IMR-90 (cell line): ENCODE measurements around the gene MRPS24. TPM values are rescaled to one million over a fixed set of nuclear protein-coding genes. Genes with fewer than 3 reads are reported as not detected.

ENCODE experiments used
- ATAC-seq: fragments of 200-7000 bp; cut with Tn5 transposase; 2 replicates; pipeline ENCODE4 v1.9.1; 2020; ENCODE audit warnings: low read depth, mild to moderate bottlenecking, moderate library complexity
- Bru-seq: library from RNA; stranded (reverse); fragments of 400-500 nt; gene quantifications from one replicate; lab custom pipeline; 2021; lab: Mats Ljungman, UMichigan
- BruChase-seq, 2 experiments: library from RNA; stranded (reverse); fragments of 400-500 nt; gene quantifications; one replicate each; lab custom pipeline; 2021; lab: Mats Ljungman, UMichigan
- BruUV-seq: library from RNA; stranded (reverse); fragments of 400-500 nt; replicated peaks from 2 replicates; lab custom pipeline; 2021; lab: Mats Ljungman, UMichigan
- CTCF ChIA-PET: fragments of 300-600 bp; formaldehyde crosslinking; extraction: SDS; loops from one replicate; lab custom pipeline; 2021; ENCODE audit warnings: antibody characterized with exemption; lab: Yijun Ruan, JAX
- POLR2A ChIA-PET: fragments of 300-600 bp; sonication (Branson Sonifier 250); formaldehyde crosslinking; loops from one replicate; lab custom pipeline; 2022; ENCODE audit warnings: antibody characterized with exemption; ENCODE audit not compliant: unreplicated experiment; lab: Charles Lee
- DNase-seq: peaks from one replicate; pipeline ENCODE4 v3.0.0; 2013
- H2AFZ ChIP-seq: replicated peaks from 2 replicates; pipeline ENCODE3; 2013; ENCODE audit warnings: low read length, mild to moderate bottlenecking; ENCODE audit not compliant: poor library complexity
- H2AK5ac ChIP-seq: 2 replicates; pipeline ENCODE4 v1.6.1; 2013; ENCODE audit warnings: low read depth, low read length, inconsistent platforms
- H2AK9ac ChIP-seq: replicated peaks from 2 replicates; pipeline ENCODE3; 2013; ENCODE audit warnings: mild to moderate bottlenecking, low read depth, low read length, moderate library complexity; ENCODE audit not compliant: poor library complexity
- H2BK120ac ChIP-seq: 2 replicates; pipeline ENCODE4 v1.6.1; 2013; ENCODE audit warnings: low read depth, low read length, inconsistent platforms
- H2BK15ac ChIP-seq: 3 replicates; pipeline ENCODE4 v1.6.1; 2013; ENCODE audit warnings: low read depth, low read length, inconsistent platforms
- H2BK20ac ChIP-seq: 2 replicates; pipeline ENCODE4 v1.6.1; 2013; ENCODE audit warnings: low read depth, mild to moderate bottlenecking, inconsistent platforms, low read length, moderate library complexity
- H2BK5ac ChIP-seq: 2 replicates; pipeline ENCODE4 v1.6.1; 2013; ENCODE audit warnings: mild to moderate bottlenecking, low read depth, low read length, inconsistent platforms; ENCODE audit not compliant: poor library complexity, severe bottlenecking
- H3K14ac ChIP-seq: replicated peaks from 2 replicates; pipeline ENCODE4 v1.6.1; 2013; ENCODE audit warnings: low read depth, low read length, inconsistent platforms
- H3K18ac ChIP-seq: 2 replicates; pipeline ENCODE4 v1.6.1; 2013; ENCODE audit warnings: low read depth, low read length, control low read depth
- H3K23ac ChIP-seq: 2 replicates; pipeline ENCODE4 v1.6.1; 2013; ENCODE audit warnings: low read depth, low read length, inconsistent platforms
- H3K27ac ChIP-seq: 2 replicates; pipeline ENCODE4 v1.5.1; 2013; ENCODE audit warnings: mild to moderate bottlenecking, control low read depth, low read length; ENCODE audit not compliant: insufficient read depth
- H3K27me3 ChIP-seq: 2 replicates; pipeline ENCODE4 v1.6.1; 2013; ENCODE audit warnings: low read length; ENCODE audit not compliant: control insufficient read depth, insufficient read depth
- H3K36me3 ChIP-seq: 2 replicates; pipeline ENCODE4 v1.6.1; 2013; ENCODE audit warnings: low read length, mixed read lengths; ENCODE audit not compliant: control insufficient read depth, insufficient read depth
- H3K4ac ChIP-seq: 2 replicates; pipeline ENCODE4 v1.6.1; 2013; ENCODE audit warnings: low read depth, low read length, inconsistent platforms
- H3K4me1 ChIP-seq: 2 replicates; pipeline ENCODE4 v1.6.1; 2013; ENCODE audit warnings: low read length, mixed read lengths; ENCODE audit not compliant: control insufficient read depth, insufficient read depth
- H3K4me2 ChIP-seq: 2 replicates; pipeline ENCODE4 v1.6.1; 2013; ENCODE audit warnings: low read depth, mild to moderate bottlenecking, control low read depth, low read length, moderate library complexity
- H3K4me3 ChIP-seq: 2 replicates; pipeline ENCODE4 v1.5.1; 2013; ENCODE audit warnings: low read depth, mild to moderate bottlenecking, control low read depth, low read length, moderate library complexity; ENCODE audit not compliant: insufficient read depth
- H3K56ac ChIP-seq: 2 replicates; pipeline ENCODE4 v1.6.1; 2013; ENCODE audit warnings: low read length, inconsistent platforms; ENCODE audit not compliant: insufficient read depth; ENCODE audit errors: extremely low read depth
- H3K79me1 ChIP-seq, 2 experiments: 2 replicates each; pipeline ENCODE4 v1.6.1; 2013; ENCODE audit warnings: low read length in 2 of 2, inconsistent platforms in 1 of 2, low read depth in 1 of 2
- H3K9ac ChIP-seq: 2 replicates; pipeline ENCODE4 v1.6.1; 2013; ENCODE audit warnings: low read depth, low read length, control low read depth
- H3K9me1 ChIP-seq: 2 replicates; pipeline ENCODE4 v1.6.1; 2013; ENCODE audit warnings: low read length, inconsistent platforms; ENCODE audit not compliant: insufficient read depth
- H3K9me3 ChIP-seq: 2 replicates; pipeline ENCODE4 v1.6.1; 2013; ENCODE audit warnings: low read length; ENCODE audit not compliant: control insufficient read depth, insufficient read depth
- H4K20me1 ChIP-seq: 2 replicates; pipeline ENCODE4 v1.6.1; 2013; ENCODE audit warnings: low read length, inconsistent platforms; ENCODE audit not compliant: insufficient read depth
- H4K5ac ChIP-seq: 2 replicates; pipeline ENCODE4 v1.6.1; 2013; ENCODE audit warnings: mild to moderate bottlenecking, low read depth, low read length, control low read depth
- H4K8ac ChIP-seq, 2 experiments: 2 replicates each; pipeline ENCODE4 v1.6.1; 2013; ENCODE audit warnings: low read depth in 2 of 2, low read length in 2 of 2, control low read depth in 1 of 2, inconsistent platforms in 1 of 2
- H4K91ac ChIP-seq: 2 replicates; pipeline ENCODE4 v1.6.1; 2013; ENCODE audit warnings: low read depth, low read length, inconsistent platforms; ENCODE audit not compliant: insufficient read depth
- BHLHE40 ChIP-seq: fragments of 150-350 bp; IDR thresholded peaks from 2 replicates; pipeline ENCODE4 v1.6.1; 2016; ENCODE audit warnings: mild to moderate bottlenecking, low read depth, low read length
- CEBPB ChIP-seq: IDR thresholded peaks from 2 replicates; pipeline ENCODE4 v1.6.1; 2012; ENCODE audit warnings: low read depth, low read length, improper control_type of control experiment
- CHD1 ChIP-seq: IDR thresholded peaks from 2 replicates; pipeline ENCODE4 v1.6.1; 2012; ENCODE audit warnings: low read depth, low read length, improper control_type of control experiment
- MAZ ChIP-seq: IDR thresholded peaks from 2 replicates; pipeline ENCODE4 v1.6.1; 2012; ENCODE audit warnings: low read depth, mild to moderate bottlenecking, low read length, improper control_type of control experiment, moderate library complexity, borderline replicate concordance
- MXI1 ChIP-seq: IDR thresholded peaks from 2 replicates; pipeline ENCODE4 v1.6.1; 2012; ENCODE audit warnings: low read depth, mild to moderate bottlenecking, low read length, moderate library complexity, borderline replicate concordance
- POLR2A ChIP-seq: IDR thresholded peaks from 2 replicates; pipeline ENCODE4 v1.6.1; 2012; ENCODE audit warnings: mild to moderate bottlenecking, low read depth, low read length
- RCOR1 ChIP-seq: IDR thresholded peaks from 2 replicates; pipeline ENCODE4 v1.6.1; 2012; ENCODE audit warnings: mild to moderate bottlenecking, low read length, improper control_type of control experiment; ENCODE audit not compliant: insufficient replicate concordance
- SMC3 ChIP-seq: fragments of 150-350 bp; IDR thresholded peaks from 2 replicates; pipeline ENCODE4 v1.6.1; 2016; ENCODE audit warnings: low read depth, mild to moderate bottlenecking, antibody characterized with exemption, low read length, moderate library complexity
- WGBS, 2 experiments: methylation state at CpG; one replicate each; pipeline versions ENCODE4 v1.1.5 to v1.1.7; 2013; ENCODE audit warnings: missing lambda C conversion rate in 2 of 2; ENCODE audit not compliant: insufficient read length in 1 of 2; ENCODE audit errors: extremely low coverage in 2 of 2; 5-methylcytosine and 5-hydroxymethylcytosine counted together
- dilution Hi-C: fragments of 300-500 bp; cut with HindIII; formaldehyde crosslinking; loops from one replicate; pipeline ENCODE4 v1.14.3; 2018; ENCODE audit warnings: low sequenced_read_pairs; ENCODE audit not compliant: unreplicated experiment
- in situ Hi-C: fragments of 300-500 bp; cut with MboI; formaldehyde crosslinking; loops from 3 replicates; pipeline ENCODE4 v1.14.3; 2019; ENCODE audit warnings: low sequenced_read_pairs, inconsistent platforms, mixed read lengths
- intact Hi-C: fragments of 100-400 bp; cut with micrococcal nuclease; formaldehyde crosslinking; loops from 2 replicates; pipeline ENCODE4 v1.10.0; 2022
- long read RNA-seq: library from polyadenylated mRNA; unstranded; transcript quantifications from one replicate; pipeline ENCODE4 v2.0.0, GENCODE V29; 2021; ENCODE audit not compliant: unreplicated experiment
- polyA plus RNA-seq, 3 experiments: library from polyadenylated mRNA; depleted of rRNA; stranded (reverse); fragments of >200 nt; gene quantifications; 2 replicates each; pipeline ENCODE4 v1.2.3, GENCODE V29; 2012; ENCODE audit warnings: low replicate concordance in 1 of 3
- total RNA-seq: library from RNA; depleted of rRNA; stranded (reverse); fragments of >200 nt; gene quantifications from 2 replicates; pipeline ENCODE4 v1.2.3, GENCODE V29; 2012; rRNA removed
- TF ChIP-seq, protein P1 (sequence below): conservative IDR thresholded peaks from 2 replicates; pipeline ENCODE4 v1.5.1; 2012; ENCODE audit warnings: mild to moderate bottlenecking, low read depth, low read length, improper control_type of control experiment

Gene MRPS24
- total RNA-seq: 151 and 169 TPM in 2 replicates
- polyA plus RNA-seq (2012; rRNA removed): 266 and 299 TPM in 2 replicates
- polyA plus RNA-seq (2012; cell fraction: cytosol; rRNA removed): 465 and 570 TPM in 2 replicates
- polyA plus RNA-seq (2012; cell fraction: nucleus; rRNA removed; ENCODE audit: low replicate concordance): 100 and 188 TPM in 2 replicates
- Bru-seq, nascent RNA: percentile 62 among the genes with signal in this experiment
- BruChase-seq, experiment 1, labeled RNA remaining after a 6-hour chase: percentile 60 among the genes with signal in this experiment
- percentile 50 among the genes with signal in this experiment for BruChase-seq, experiment 2, labeled RNA remaining after a 2-hour chase
- long read RNA-seq, transcript MRPS24-205 (2 exons, 392 nt): minor isoform, 5 of 56 reads
- long read RNA-seq, transcript MRPS24-203 (3 exons, 743 nt): minor isoform, 7 of 56 reads
- long read RNA-seq, transcript MRPS24-201 (4 exons, 707 nt): major isoform, 41 of 56 reads
- long read RNA-seq, partial matches to known transcripts: 0 of 56 reads
- long read RNA-seq, other reads (novel, unspliced or antisense): 1 of 56 reads

DNA sequence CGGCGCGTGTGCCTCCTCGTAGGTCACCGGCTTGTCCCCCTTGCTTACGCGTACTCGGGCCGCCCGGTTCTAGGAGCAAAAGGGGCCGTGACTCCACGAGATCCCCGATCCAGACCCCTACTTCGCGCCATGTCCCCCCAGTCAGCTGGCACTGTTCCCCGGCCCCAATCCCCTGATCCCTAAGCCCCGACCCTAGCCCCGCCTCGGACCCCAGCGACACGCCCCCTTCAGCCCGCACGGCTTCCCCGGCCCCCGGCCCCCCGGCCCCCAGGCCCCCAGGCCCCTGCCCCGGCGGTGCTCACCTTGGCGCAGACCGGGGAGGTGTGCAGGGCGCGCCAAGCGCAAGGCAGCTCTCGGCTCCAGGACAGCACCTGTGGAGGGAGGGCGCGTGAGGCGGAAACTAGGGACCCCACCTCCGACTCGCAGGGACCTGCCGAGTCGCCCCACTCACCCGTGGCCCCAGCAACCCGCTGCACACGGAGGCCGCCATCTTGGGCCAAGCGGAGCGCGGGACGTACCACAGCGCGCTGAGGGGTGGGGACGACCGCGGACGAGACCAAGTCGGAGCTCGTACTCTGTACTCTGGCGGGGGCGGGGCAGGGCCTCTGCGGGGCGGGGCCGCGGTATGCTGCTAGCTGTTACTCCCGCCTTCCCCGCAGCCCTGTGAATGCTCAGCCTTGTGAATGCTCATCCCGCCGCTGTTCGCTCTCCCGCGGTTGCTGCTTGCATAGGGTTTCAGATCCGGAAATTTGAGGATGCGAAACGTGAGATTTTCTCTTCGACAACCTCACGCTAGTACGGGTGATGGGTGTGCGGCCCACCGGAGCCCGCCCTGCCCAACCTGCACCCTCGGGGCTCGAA, at the start of gene MRPS24:
TSS of gene MRPS24 (minus strand) at position 512 of the 861 bp plus-strand sequence. CDS start at position 490, 22 bp downstream.
- peak; percentile 95 for DNase-seq

More for the DNA sequence above, at the start of gene MRPS24:
- WGBS, 2 experiments: 0% methylated on average over 28 of the region's 81 CpGs; no CpG with 5 or more reads in 1 of the 2 experiments
- H3K36me3 ChIP-seq: peaks cover 15% of the 10 kb centered on the region
- intact Hi-C loops: no loop called here
- dilution Hi-C loops: no loop called here
- peak; percentile 93 for ATAC-seq
- peak within 1 kb of the TSS; percentile 97 for H3K27ac ChIP-seq
- H3K23ac ChIP-seq: peak within 1 kb of the TSS; percentile 99
- H3K79me1 ChIP-seq: peaks cover 25 to 57% of the 10 kb centered on the region in 2 experiments
- peak within 1 kb of the TSS; percentile 99 for H2AFZ ChIP-seq
- ChIA-PET POLR2A (interaction anchor here (0.5 to 0.9 kb wide), 4 partner anchors 11 to 985 kb away, joined by 3 to 7 read pairs (median 4); no protein-coding TSS in a partner anchor), CTCF (no interaction called here)
- H2BK15ac ChIP-seq: peak within 1 kb of the TSS; percentile 100
- H3K4me1 ChIP-seq: peaks cover 25% of the 10 kb centered on the region
- peak within 1 kb of the TSS; percentile 94 for H2BK5ac ChIP-seq
- peak within 1 kb of the TSS; percentile 91 for H3K56ac ChIP-seq
- peak within 1 kb of the TSS; percentile 99 for H2BK120ac ChIP-seq
- peak within 1 kb of the TSS; percentile 95 for H2AK9ac ChIP-seq
- peak within 1 kb of the TSS; percentile 86 for H3K9ac ChIP-seq
- peak within 1 kb of the TSS; percentile 99 for H3K4me2 ChIP-seq
- in situ Hi-C loops: no loop called here
- H2AK5ac ChIP-seq: peak within 1 kb of the TSS; percentile 100
- no TSS peak for BruUV-seq
- H3K9me1 ChIP-seq: peaks cover 39% of the 10 kb centered on the region
- peak within 1 kb of the TSS; percentile 100 for H3K18ac ChIP-seq
- H3K14ac ChIP-seq: peak within 1 kb of the TSS; percentile 100
- H3K4ac ChIP-seq: peak within 1 kb of the TSS; percentile 100
- peak within 1 kb of the TSS; percentile 98 for H4K91ac ChIP-seq
- peak within 1 kb of the TSS; percentile 100 for H2BK20ac ChIP-seq
- H4K5ac ChIP-seq: peak within 1 kb of the TSS; percentile 99
- peak within 1 kb of the TSS; percentile 86 to 97 for H4K8ac ChIP-seq
- H3K27me3 ChIP-seq: no peaks in the 10 kb centered on the region
- no peaks in the 10 kb centered on the region for H3K9me3 ChIP-seq
- H3K4me3 ChIP-seq: peak within 1 kb of the TSS; percentile 93
- H4K20me1 ChIP-seq: no peaks in the 10 kb centered on the region
- TF ChIP-seq BHLHE40: peak; percentile 98
- TF ChIP-seq, protein P1, sequence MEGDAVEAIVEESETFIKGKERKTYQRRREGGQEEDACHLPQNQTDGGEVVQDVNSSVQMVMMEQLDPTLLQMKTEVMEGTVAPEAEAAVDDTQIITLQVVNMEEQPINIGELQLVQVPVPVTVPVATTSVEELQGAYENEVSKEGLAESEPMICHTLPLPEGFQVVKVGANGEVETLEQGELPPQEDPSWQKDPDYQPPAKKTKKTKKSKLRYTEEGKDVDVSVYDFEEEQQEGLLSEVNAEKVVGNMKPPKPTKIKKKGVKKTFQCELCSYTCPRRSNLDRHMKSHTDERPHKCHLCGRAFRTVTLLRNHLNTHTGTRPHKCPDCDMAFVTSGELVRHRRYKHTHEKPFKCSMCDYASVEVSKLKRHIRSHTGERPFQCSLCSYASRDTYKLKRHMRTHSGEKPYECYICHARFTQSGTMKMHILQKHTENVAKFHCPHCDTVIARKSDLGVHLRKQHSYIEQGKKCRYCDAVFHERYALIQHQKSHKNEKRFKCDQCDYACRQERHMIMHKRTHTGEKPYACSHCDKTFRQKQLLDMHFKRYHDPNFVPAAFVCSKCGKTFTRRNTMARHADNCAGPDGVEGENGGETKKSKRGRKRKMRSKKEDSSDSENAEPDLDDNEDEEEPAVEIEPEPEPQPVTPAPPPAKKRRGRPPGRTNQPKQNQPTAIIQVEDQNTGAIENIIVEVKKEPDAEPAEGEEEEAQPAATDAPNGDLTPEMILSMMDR: no peak
- no peak; the same call in 1 of the 2 replicates for TF ChIP-seq CHD1
- no peak for TF ChIP-seq RCOR1
- TF ChIP-seq MAZ: peak; percentile 89; the same call in 1 of the 2 replicates
- peak; percentile 79 for TF ChIP-seq MXI1
- TF ChIP-seq SMC3: no peak
- TF ChIP-seq CEBPB: no peak
- peak; percentile 92 for TF ChIP-seq POLR2A
